Right lobe of liver (tissue), 4 donors: ENCODE measurements around the gene PHF1.
"Not testable (repeated sequence)": the region's sequence is repeated elsewhere in the genome, so short reads cannot be mapped to it uniquely, and the experiment has no call there.

Source experiments
- POLR2A ChIP-seq: fragments of 450-650 bp; IDR thresholded peaks from one replicate; pipeline ENCODE4 v1.6.1; 2017; ENCODE audit warnings: antibody characterized with exemption, mild to moderate bottlenecking
- TF ChIP-seq, protein P1 (sequence below), 4 donors: fragments of 200-600 bp in 3 of 4; fragments of 450-650 bp in 1 of 4; IDR thresholded peaks; one replicate each; pipeline versions ENCODE4 v1.5.1 to v1.8.0; 2016 to 2022; ENCODE audit warnings: antibody characterized with exemption in 4 of 4, mild to moderate bottlenecking in 2 of 4
- donor health status: DM: no; HTN: no; CAD: no.
- donor health status: DM: no; HTN: no; CAD: no.
- donor health status: DM: no; HTN: yes; CAD: no.

DNA sequence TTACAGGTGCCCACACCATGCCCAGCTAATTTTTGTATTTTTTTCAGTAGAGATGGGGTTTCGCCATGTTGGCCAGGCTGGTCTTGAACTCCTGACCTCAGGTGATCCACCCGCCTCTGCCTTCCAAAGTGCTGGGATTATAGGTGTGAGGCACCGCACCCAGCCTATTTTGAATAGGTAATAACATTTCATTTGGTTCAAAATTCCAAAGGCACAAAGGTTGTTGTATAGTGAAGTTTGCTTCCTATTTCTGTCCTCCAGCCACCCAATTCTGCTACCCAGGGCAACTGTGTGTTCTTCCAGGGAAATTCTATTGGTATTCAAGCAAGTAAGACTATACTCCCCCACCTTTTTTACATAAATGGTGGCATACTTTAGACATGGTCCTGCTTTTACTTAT lies 12.2 kb upstream of the PHF1 start:
- TF ChIP-seq, protein P1, sequence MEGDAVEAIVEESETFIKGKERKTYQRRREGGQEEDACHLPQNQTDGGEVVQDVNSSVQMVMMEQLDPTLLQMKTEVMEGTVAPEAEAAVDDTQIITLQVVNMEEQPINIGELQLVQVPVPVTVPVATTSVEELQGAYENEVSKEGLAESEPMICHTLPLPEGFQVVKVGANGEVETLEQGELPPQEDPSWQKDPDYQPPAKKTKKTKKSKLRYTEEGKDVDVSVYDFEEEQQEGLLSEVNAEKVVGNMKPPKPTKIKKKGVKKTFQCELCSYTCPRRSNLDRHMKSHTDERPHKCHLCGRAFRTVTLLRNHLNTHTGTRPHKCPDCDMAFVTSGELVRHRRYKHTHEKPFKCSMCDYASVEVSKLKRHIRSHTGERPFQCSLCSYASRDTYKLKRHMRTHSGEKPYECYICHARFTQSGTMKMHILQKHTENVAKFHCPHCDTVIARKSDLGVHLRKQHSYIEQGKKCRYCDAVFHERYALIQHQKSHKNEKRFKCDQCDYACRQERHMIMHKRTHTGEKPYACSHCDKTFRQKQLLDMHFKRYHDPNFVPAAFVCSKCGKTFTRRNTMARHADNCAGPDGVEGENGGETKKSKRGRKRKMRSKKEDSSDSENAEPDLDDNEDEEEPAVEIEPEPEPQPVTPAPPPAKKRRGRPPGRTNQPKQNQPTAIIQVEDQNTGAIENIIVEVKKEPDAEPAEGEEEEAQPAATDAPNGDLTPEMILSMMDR (IDR thresholded peaks at IDR 0.05) = not testable (repeated sequence)
- not testable (repeated sequence) for TF ChIP-seq POLR2A
